ENCODE data around the gene CCDC122.

The CCDC122 gene

GRCh38 chr13:43881580-43881979 is 2.0 kb upstream of the CCDC122 start:
- Histone ChIP-seq H3K4me3 (ENCODE audit: low read length) (no peak overlapping the region), H3K79me2 (ENCODE audit: low read length) (no peaks in the 10 kb centered on the region), H3K9me2 (replicated peaks; ENCODE audit: insufficient read depth, low read length) (no peaks in the 10 kb centered on the region), H2AFZ (ENCODE audit: low read length) (no peak overlapping the region), H3K27ac (ENCODE audit: low read length) (no peak overlapping the region), H3K9ac (ENCODE audit: low read length) (no peak overlapping the region), H3K9me3 (replicated peaks; ENCODE audit: insufficient read depth, low read length) (no peaks in the 10 kb centered on the region), H4K20me1 (ENCODE audit: insufficient read depth, low read length) (no peaks in the 10 kb centered on the region), H3F3A (ENCODE audit: insufficient read depth, low read length) (no peaks in the 10 kb centered on the region), H3K27me3 (replicated peaks; ENCODE audit: insufficient read depth, low read length) (no peaks in the 10 kb centered on the region), H3K36me3 (replicated peaks; ENCODE audit: insufficient read depth, low read length) (no peaks in the 10 kb centered on the region), H3K4me1 (ENCODE audit: low read length) (peaks cover 9% of the 10 kb centered on the region), H3K4me2 (ENCODE audit: low read depth, low read length) (no peak overlapping the region)
- no peak for TF ChIP-seq EZH2phosphoT487 (IDR thresholded peaks at IDR 0.05; ENCODE audit: low read length)
- TF ChIP-seq, protein P1, sequence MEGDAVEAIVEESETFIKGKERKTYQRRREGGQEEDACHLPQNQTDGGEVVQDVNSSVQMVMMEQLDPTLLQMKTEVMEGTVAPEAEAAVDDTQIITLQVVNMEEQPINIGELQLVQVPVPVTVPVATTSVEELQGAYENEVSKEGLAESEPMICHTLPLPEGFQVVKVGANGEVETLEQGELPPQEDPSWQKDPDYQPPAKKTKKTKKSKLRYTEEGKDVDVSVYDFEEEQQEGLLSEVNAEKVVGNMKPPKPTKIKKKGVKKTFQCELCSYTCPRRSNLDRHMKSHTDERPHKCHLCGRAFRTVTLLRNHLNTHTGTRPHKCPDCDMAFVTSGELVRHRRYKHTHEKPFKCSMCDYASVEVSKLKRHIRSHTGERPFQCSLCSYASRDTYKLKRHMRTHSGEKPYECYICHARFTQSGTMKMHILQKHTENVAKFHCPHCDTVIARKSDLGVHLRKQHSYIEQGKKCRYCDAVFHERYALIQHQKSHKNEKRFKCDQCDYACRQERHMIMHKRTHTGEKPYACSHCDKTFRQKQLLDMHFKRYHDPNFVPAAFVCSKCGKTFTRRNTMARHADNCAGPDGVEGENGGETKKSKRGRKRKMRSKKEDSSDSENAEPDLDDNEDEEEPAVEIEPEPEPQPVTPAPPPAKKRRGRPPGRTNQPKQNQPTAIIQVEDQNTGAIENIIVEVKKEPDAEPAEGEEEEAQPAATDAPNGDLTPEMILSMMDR (IDR thresholded peaks at IDR 0.05; ENCODE audit: low read length): no peak
- no peak for TF ChIP-seq EZH2 (optimal IDR thresholded peaks at IDR 0.05; ENCODE audit: low read depth, low read length)
- no peak for DNase-seq

GRCh38 chr13:43880926-43881325 is 1.4 kb upstream of the CCDC122 start:
- H3K9ac ChIP-seq (ENCODE audit: low read length): no peak overlapping the region
- no peaks in the 10 kb centered on the region for H3F3A ChIP-seq (ENCODE audit: insufficient read depth, low read length)
- no peaks in the 10 kb centered on the region for H3K79me2 ChIP-seq (ENCODE audit: low read length)
- DNase-seq: no peak
- TF ChIP-seq, protein P1 (IDR thresholded peaks at IDR 0.05; ENCODE audit: low read length): no peak
- TF ChIP-seq EZH2 (optimal IDR thresholded peaks at IDR 0.05; ENCODE audit: low read depth, low read length): no peak
- TF ChIP-seq EZH2phosphoT487 (IDR thresholded peaks at IDR 0.05; ENCODE audit: low read length): no peak
- H4K20me1 ChIP-seq (ENCODE audit: insufficient read depth, low read length): no peaks in the 10 kb centered on the region
- no peak overlapping the region for H3K27ac ChIP-seq (ENCODE audit: low read length)
- H3K27me3 ChIP-seq (replicated peaks; ENCODE audit: insufficient read depth, low read length): no peaks in the 10 kb centered on the region
- H3K36me3 ChIP-seq (replicated peaks; ENCODE audit: insufficient read depth, low read length): no peaks in the 10 kb centered on the region
- H3K4me3 ChIP-seq (ENCODE audit: low read length): no peak overlapping the region
- peaks cover 9% of the 10 kb centered on the region for H3K4me1 ChIP-seq (ENCODE audit: low read length)
- H3K9me3 ChIP-seq (replicated peaks; ENCODE audit: insufficient read depth, low read length): no peaks in the 10 kb centered on the region
- H3K4me2 ChIP-seq (ENCODE audit: low read depth, low read length): no peak overlapping the region
- H3K9me2 ChIP-seq (replicated peaks; ENCODE audit: insufficient read depth, low read length): no peaks in the 10 kb centered on the region
- H2AFZ ChIP-seq (ENCODE audit: low read length): no peak overlapping the region

DNA sequence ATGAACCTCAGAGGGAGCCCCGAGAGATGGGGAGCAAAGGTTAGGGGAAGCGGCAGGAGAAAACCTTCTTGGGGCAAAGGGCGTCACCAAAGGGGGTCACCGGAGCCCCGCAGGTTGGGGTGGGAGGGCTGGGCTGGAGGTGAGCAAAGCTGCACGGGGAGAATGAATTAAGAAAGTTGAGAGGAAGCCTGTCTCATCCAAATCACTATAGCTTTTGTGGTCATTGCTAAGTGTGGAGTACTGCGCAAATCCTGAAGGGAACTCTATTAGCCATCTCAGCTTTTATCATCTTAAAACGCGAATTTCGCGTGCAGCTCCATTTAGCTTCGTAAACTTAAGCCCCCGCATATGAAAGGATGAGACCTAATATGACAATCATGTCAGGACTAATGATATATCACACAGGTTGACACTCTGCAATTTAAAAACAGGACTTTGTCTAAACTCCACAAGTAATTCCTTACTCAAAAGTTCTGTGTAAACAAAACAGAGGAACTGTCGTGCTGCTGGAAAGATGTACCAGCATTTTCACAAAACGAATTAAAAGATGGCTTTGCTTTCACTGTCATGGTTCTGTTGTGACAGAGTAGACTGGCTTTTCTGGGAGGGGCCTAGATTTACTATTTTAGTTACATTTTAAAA is 795 bp upstream of the CCDC122 start:
- no peaks in the 10 kb centered on the region for H4K20me1 ChIP-seq (ENCODE audit: insufficient read depth, low read length)
- no peak overlapping the region for H3K27ac ChIP-seq (ENCODE audit: low read length)
- H3K4me2 ChIP-seq (ENCODE audit: low read depth, low read length): no peak overlapping the region; the same call in 1 of the 2 replicates
- no peaks in the 10 kb centered on the region for H3K79me2 ChIP-seq (ENCODE audit: low read length)
- TF ChIP-seq EZH2 (optimal IDR thresholded peaks at IDR 0.05; ENCODE audit: low read depth, low read length) (no peak), EZH2phosphoT487 (IDR thresholded peaks at IDR 0.05; ENCODE audit: low read length) (no peak)
- TF ChIP-seq, protein P1 (IDR thresholded peaks at IDR 0.05; ENCODE audit: low read length): no peak
- H3K36me3 ChIP-seq (replicated peaks; ENCODE audit: insufficient read depth, low read length): no peaks in the 10 kb centered on the region
- no peaks in the 10 kb centered on the region for H3F3A ChIP-seq (ENCODE audit: insufficient read depth, low read length)
- H3K4me1 ChIP-seq (ENCODE audit: low read length): peaks cover 9% of the 10 kb centered on the region
- no peaks in the 10 kb centered on the region for H3K9me3 ChIP-seq (replicated peaks; ENCODE audit: insufficient read depth, low read length)
- no peak overlapping the region for H2AFZ ChIP-seq (ENCODE audit: low read length)
- no peak overlapping the region for H3K4me3 ChIP-seq (ENCODE audit: low read length)
- no peak for DNase-seq
- H3K9ac ChIP-seq (ENCODE audit: low read length): no peak overlapping the region
- H3K9me2 ChIP-seq (replicated peaks; ENCODE audit: insufficient read depth, low read length): no peaks in the 10 kb centered on the region
- no peaks in the 10 kb centered on the region for H3K27me3 ChIP-seq (replicated peaks; ENCODE audit: insufficient read depth, low read length)

Data from MM.1S (cell line).